ENCODE measurements around the gene AK9. TPM values are rescaled to one million over a fixed set of nuclear protein-coding genes. Genes with fewer than 3 reads are reported as not detected.
"Not testable (repeated sequence)": the region's sequence is repeated elsewhere in the genome, so short reads cannot be mapped to it uniquely, and the experiment has no call there.

AK9 gene
- total RNA-seq, 4 donors from 2014 or later: 4.1 to 10.3 (median 6.4) TPM

- no peak for TF ChIP-seq POLR2A (IDR thresholded peaks at IDR 0.05)
- TF ChIP-seq CTCF (IDR thresholded peaks at IDR 0.05): no peak
- DNase-seq (ENCODE audit: low spot score in 2 of 2): no peak
- intact Hi-C loops (cut with DNase I; ENCODE audit: low total_unique reads): no loop called here
- WGBS, 2 donors: 87 to 90% methylated on average over 2 of the region's 2 CpGs
- H3K4me3 ChIP-seq (ENCODE audit: low read depth, poor library complexity, severe bottlenecking): no peak overlapping the region
Observed at GRCh38 chr6:109717971-109718370, 27.0 kb upstream of the AK9 start.

GRCh38 chr6:109715616-109716015 lies 24.6 kb upstream of the AK9 start:
- 93 to 96% methylated on average over 2 of the region's 2 CpGs for WGBS, 2 donors
- intact Hi-C loops (cut with DNase I; ENCODE audit: low total_unique reads): no loop called here
- TF ChIP-seq CTCF (IDR thresholded peaks at IDR 0.05) (no peak), POLR2A (IDR thresholded peaks at IDR 0.05) (no peak)
- DNase-seq (ENCODE audit: low spot score in 2 of 2): no peak
- H3K4me3 ChIP-seq (ENCODE audit: low read depth, poor library complexity, severe bottlenecking): no peak overlapping the region

GRCh38 chr6:109714611-109715010 lies 23.6 kb upstream of the AK9 start:
- 73 to 89% methylated on average over 1 of the region's 1 CpG for WGBS, 2 donors
- H3K4me3 ChIP-seq (ENCODE audit: low read depth, poor library complexity, severe bottlenecking): no peak overlapping the region
- no peak for TF ChIP-seq POLR2A (IDR thresholded peaks at IDR 0.05)
- no peak for TF ChIP-seq CTCF (IDR thresholded peaks at IDR 0.05)
- intact Hi-C loops (cut with DNase I; ENCODE audit: low total_unique reads): no loop called here
- DNase-seq (ENCODE audit: low spot score in 2 of 2): no peak

GRCh38 chr6:109714166-109714565 lies 23.2 kb upstream of the AK9 start:
- intact Hi-C loops (cut with DNase I; ENCODE audit: low total_unique reads): no loop called here
- DNase-seq (ENCODE audit: low spot score in 2 of 2): no peak
- WGBS, 2 donors: 95 to 97% methylated on average over 3 of the region's 3 CpGs

GRCh38 chr6:109713097-109713496 lies 22.1 kb upstream of the AK9 start:
- TF ChIP-seq POLR2A (IDR thresholded peaks at IDR 0.05) (no peak), CTCF (IDR thresholded peaks at IDR 0.05) (no peak)
- DNase-seq (ENCODE audit: low spot score in 2 of 2): no peak
- no peak overlapping the region for H3K4me3 ChIP-seq (ENCODE audit: low read depth, poor library complexity, severe bottlenecking)
- 86 to 90% methylated on average over 8 of the region's 8 CpGs for WGBS, 2 donors
- intact Hi-C loops (cut with DNase I; ENCODE audit: low total_unique reads): no loop called here

More at GRCh38 chr6:109714166-109714565, 23.2 kb upstream of the AK9 start:
- no peak for TF ChIP-seq CTCF (IDR thresholded peaks at IDR 0.05)
- TF ChIP-seq POLR2A (IDR thresholded peaks at IDR 0.05): no peak
- no peak overlapping the region for H3K4me3 ChIP-seq (ENCODE audit: low read depth, poor library complexity, severe bottlenecking)

- 94 to 98% methylated on average over 2 of the region's 2 CpGs for WGBS, 2 donors
- intact Hi-C loops (cut with DNase I; ENCODE audit: low total_unique reads): loop anchor here (5.0 kb wide), 1 partner anchor 339 kb away; no protein-coding TSS in a partner anchor
- H3K4me3 ChIP-seq (ENCODE audit: low read depth, poor library complexity, severe bottlenecking); DNase-seq (ENCODE audit: low spot score in 2 of 2): not testable (repeated sequence)
Observed at GRCh38 chr6:109708099-109708498, 17.1 kb upstream of the AK9 start.

All from lower leg skin (tissue), 4 donors.